CD14-positive monocyte (primary cell): ENCODE measurements around the gene TMIGD1. TPM values are rescaled to one million over a fixed set of nuclear protein-coding genes. Genes with fewer than 3 reads are reported as not detected.

Source experiments
- DNase-seq, 3 donors: peaks; one replicate each; pipeline ENCODE4 v3.0.0-alpha.2; 2011 to 2022
- H2AFZ ChIP-seq: 2 replicates; pipeline ENCODE4 v1.6.0; 2012; ENCODE audit warnings: mild to moderate bottlenecking, low read depth, low read length, inconsistent platforms; ENCODE audit not compliant: insufficient read depth, poor library complexity, severe bottlenecking
- H3K27ac ChIP-seq, 2 donors: 1 replicate in 1 of 2; 2 replicates in 1 of 2; pipeline ENCODE4 v1.5.1; 2012 to 2013; ENCODE audit warnings: low read length in 2 of 2, control low read depth in 1 of 2, inconsistent platforms in 1 of 2, low read depth in 1 of 2, mild to moderate bottlenecking in 1 of 2
- H3K27me3 ChIP-seq, 2 donors: one replicate each; pipeline versions ENCODE4 v1.6.0 to v1.6.1; 2011 to 2013; ENCODE audit warnings: low read length in 2 of 2; ENCODE audit not compliant: control insufficient read depth in 2 of 2, insufficient read depth in 2 of 2
- H3K36me3 ChIP-seq, 2 donors: replicated peaks in 1 of 2; 1 replicate in 1 of 2; 2 replicates in 1 of 2; pipeline versions ENCODE4 v1.5.1 to v1.6.1; 2012 to 2013; ENCODE audit warnings: low read length in 2 of 2, control low read depth in 1 of 2, inconsistent platforms in 1 of 2, mild to moderate bottlenecking in 1 of 2; ENCODE audit not compliant: insufficient read depth in 2 of 2, control insufficient read depth in 1 of 2
- H3K4me1 ChIP-seq, 2 donors: 1 replicate in 1 of 2; 2 replicates in 1 of 2; pipeline versions ENCODE4 v1.5.1 to v1.6.1; 2012 to 2013; ENCODE audit warnings: low read length in 2 of 2, control low read depth in 1 of 2, inconsistent platforms in 1 of 2, mild to moderate bottlenecking in 1 of 2, moderate library complexity in 1 of 2; ENCODE audit not compliant: insufficient read depth in 2 of 2, control insufficient read depth in 1 of 2
- H3K4me2 ChIP-seq: replicated peaks from 2 replicates; pipeline ENCODE3; 2012; ENCODE audit warnings: low read length, moderate library complexity, mild to moderate bottlenecking; ENCODE audit not compliant: poor library complexity, severe bottlenecking; ENCODE audit errors: extremely low read depth
- H3K4me3 ChIP-seq, 3 experiments: fragments of 200-600 bp in 1 of 3; sonication (generic) in 1 of 3; replicated peaks in 1 of 3; 1 replicate in 2 of 3; 2 replicates in 1 of 3; pipeline ENCODE4 v1.5.1; 2011 to 2013; ENCODE audit warnings: low read length in 3 of 3, mild to moderate bottlenecking in 3 of 3, control low read depth in 2 of 3, low read depth in 2 of 3, inconsistent platforms in 1 of 3, moderate library complexity in 1 of 3
- H3K79me2 ChIP-seq: 2 replicates; pipeline ENCODE4 v1.6.0; 2012; ENCODE audit warnings: mild to moderate bottlenecking, control low read depth, inconsistent platforms, low read length, moderate library complexity; ENCODE audit not compliant: insufficient read depth
- H3K9ac ChIP-seq: 2 replicates; pipeline ENCODE4 v1.6.0; 2017; ENCODE audit warnings: low read length, mild to moderate bottlenecking; ENCODE audit not compliant: insufficient read depth, poor library complexity, severe bottlenecking
- H3K9me3 ChIP-seq, 2 donors: replicated peaks in 1 of 2; 1 replicate in 1 of 2; 2 replicates in 1 of 2; pipeline versions ENCODE4 v1.5.1 to v1.6.1; 2012 to 2013; ENCODE audit warnings: low read length in 2 of 2, control low read depth in 1 of 2; ENCODE audit not compliant: control insufficient read depth in 1 of 2, insufficient read depth in 1 of 2
- H4K20me1 ChIP-seq: 2 replicates; pipeline ENCODE4 v1.6.0; 2012; ENCODE audit warnings: mild to moderate bottlenecking, low read length, control low read depth, moderate library complexity; ENCODE audit not compliant: insufficient read depth
- H3K27ac Mint-ChIP-seq, 7 donors: one replicate each; pipeline ENCODE4 v1.8.0; 2020; ENCODE audit warnings: mild to moderate bottlenecking in 7 of 7, mixed read lengths in 7 of 7, moderate library complexity in 6 of 7, inconsistent platforms in 2 of 7
- H3K27me3 Mint-ChIP-seq, 3 donors: one replicate each; pipeline ENCODE4 v1.8.0; 2021 to 2022; ENCODE audit warnings: low read depth in 3 of 3, mild to moderate bottlenecking in 3 of 3, mixed read lengths in 3 of 3, moderate library complexity in 3 of 3, inconsistent platforms in 1 of 3
- H3K36me3 Mint-ChIP-seq, 2 donors: one replicate each; pipeline ENCODE4 v1.8.0; 2020; ENCODE audit warnings: mixed read lengths in 2 of 2, inconsistent platforms in 1 of 2, mild to moderate bottlenecking in 1 of 2
- H3K4me1 Mint-ChIP-seq: one replicate; pipeline ENCODE4 v1.8.0; 2020; ENCODE audit warnings: mild to moderate bottlenecking, mixed read lengths
- H3K4me3 Mint-ChIP-seq, 2 donors: one replicate each; pipeline ENCODE4 v1.8.0; 2020; ENCODE audit warnings: mild to moderate bottlenecking in 2 of 2, mixed read lengths in 2 of 2, moderate library complexity in 1 of 2
- H3K9me3 Mint-ChIP-seq, 7 donors: one replicate each; pipeline ENCODE4 v1.8.0; 2020 to 2022; ENCODE audit warnings: mixed read lengths in 7 of 7, mild to moderate bottlenecking in 6 of 7, moderate library complexity in 6 of 7, inconsistent platforms in 2 of 7
- CTCF ChIP-seq: fragments of 200-600 bp; IDR thresholded peaks from one replicate; pipeline ENCODE4 v1.8.0; 2022; ENCODE audit warnings: antibody characterized with exemption, mild to moderate bottlenecking
- WGBS: methylation state at CpG from one replicate; pipeline ENCODE4 v1.1.5; 2013; ENCODE audit warnings: missing lambda C conversion rate; ENCODE audit not compliant: insufficient coverage; 5-methylcytosine and 5-hydroxymethylcytosine counted together
- intact Hi-C, 2 donors: fragments of 100-400 bp; cut with micrococcal nuclease; formaldehyde crosslinking; loops; one replicate each; pipeline versions ENCODE4 v1.15.0 to v1.15.1; 2023
- polyA plus RNA-seq, 3 donors: library from polyadenylated mRNA; depleted of rRNA in 1 of 3; unstranded in 2 of 3; stranded (reverse) in 1 of 3; fragments of 300-500 nt in 2 of 3; fragments of >200 nt in 1 of 3; fragmentation: Illumina TruSeq in 2 of 3; gene quantifications; 1 replicate in 2 of 3; 2 replicates in 1 of 3; pipeline ENCODE4 v1.2.3, GENCODE V29; 2012 to 2021

TMIGD1 gene
- polyA plus RNA-seq, 3 donors = not detected

- DNase-seq = no peak
- Histone ChIP-seq H3K9me3 (no peaks in the 10 kb centered on the region), H2AFZ (no peak overlapping the region), H3K36me3 (no peaks in the 10 kb centered on the region), H3K9ac (no peak overlapping the region), H4K20me1 (no peaks in the 10 kb centered on the region), H3K4me2 (no peak overlapping the region), H3K27me3 (peaks cover 0 to 3% of the 10 kb centered on the region in 2 donors), H3K27ac (no peak overlapping the region), H3K79me2 (no peaks in the 10 kb centered on the region), H3K4me1 (peaks cover 4 to 7% of the 10 kb centered on the region in 2 donors), H3K4me3 (no peak overlapping the region)
- H3K4me3 Mint-ChIP-seq = no peak overlapping the region
- H3K27me3 Mint-ChIP-seq = peaks cover 0 to 6% (median 0%) of the 10 kb centered on the region in 3 donors
- peaks cover 0 to 4% (median 0%) of the 10 kb centered on the region in 7 donors for H3K9me3 Mint-ChIP-seq
- intact Hi-C loops = loop anchor here in 1 of 2 donors (10.0 kb wide), 1 partner anchor 87 kb away; no protein-coding TSS in a partner anchor
- 71% methylated on average over 1 of the region's 4 CpGs for WGBS
- TF ChIP-seq CTCF = no peak
- no peaks in the 10 kb centered on the region for H3K36me3 Mint-ChIP-seq
- H3K4me1 Mint-ChIP-seq = peaks cover 13% of the 10 kb centered on the region
- H3K27ac Mint-ChIP-seq = peak overlapping the region in 1 of 7 donors; percentile 15
Measured at GRCh38 chr17:30297715-30298114, 36.1 kb downstream of the TMIGD1 start.

- peaks cover 0 to 4% (median 0%) of the 10 kb centered on the region in 7 donors for H3K9me3 Mint-ChIP-seq
- peaks cover under 1% of the 10 kb centered on the region for H3K79me2 ChIP-seq
- no peaks in the 10 kb centered on the region for H3K9me3 ChIP-seq
- H2AFZ ChIP-seq = no peak overlapping the region
- H3K36me3 Mint-ChIP-seq = no peaks in the 10 kb centered on the region
- H3K27ac ChIP-seq = no peak overlapping the region
- no peak overlapping the region for H3K9ac ChIP-seq
- H3K4me3 Mint-ChIP-seq = no peak overlapping the region
- peak in 2 of 3 donors; percentile 1 to 26 for DNase-seq
- intact Hi-C loops = loop anchor here in 1 of 2 donors (10.0 kb wide), 1 partner anchor 88 kb away; no protein-coding TSS in a partner anchor
- WGBS = 90% methylated on average over 4 of the region's 5 CpGs
- H3K27me3 Mint-ChIP-seq = peaks cover 0 to 9% (median 4%) of the 10 kb centered on the region in 3 donors
- H3K27me3 ChIP-seq = peaks cover 4 to 9% of the 10 kb centered on the region in 2 donors
- no peak overlapping the region for H3K4me2 ChIP-seq
- no peak overlapping the region for H3K4me3 ChIP-seq
- no peaks in the 10 kb centered on the region for H4K20me1 ChIP-seq
- H3K36me3 ChIP-seq = no peaks in the 10 kb centered on the region
- peaks cover 13% of the 10 kb centered on the region for H3K4me1 Mint-ChIP-seq
- peaks cover 9 to 14% of the 10 kb centered on the region in 2 donors for H3K4me1 ChIP-seq
- peak overlapping the region in 1 of 7 donors; percentile 16 for H3K27ac Mint-ChIP-seq
- TF ChIP-seq CTCF = no peak
Measured at GRCh38 chr17:30296499-30297080, 37.3 kb downstream of the TMIGD1 start.
